Activated CD4-positive, CD25-positive, alpha-beta regulatory T cell treated with anti-CD3 and anti-CD28 coated beads, Interleukin-2, amount 50 U/mL, for 72 hours (primary cell): ENCODE results near the gene AREG.
"Not testable (repeated sequence)": the region's sequence is repeated elsewhere in the genome, so short reads cannot be mapped to it uniquely, and the experiment has no call there.

Source experiments
- DNase-seq: peaks from one replicate; pipeline ENCODE4 v3.0.0; 2021

The AREG gene, protein sequence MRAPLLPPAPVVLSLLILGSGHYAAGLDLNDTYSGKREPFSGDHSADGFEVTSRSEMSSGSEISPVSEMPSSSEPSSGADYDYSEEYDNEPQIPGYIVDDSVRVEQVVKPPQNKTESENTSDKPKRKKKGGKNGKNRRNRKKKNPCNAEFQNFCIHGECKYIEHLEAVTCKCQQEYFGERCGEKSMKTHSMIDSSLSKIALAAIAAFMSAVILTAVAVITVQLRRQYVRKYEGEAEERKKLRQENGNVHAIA

DNA sequence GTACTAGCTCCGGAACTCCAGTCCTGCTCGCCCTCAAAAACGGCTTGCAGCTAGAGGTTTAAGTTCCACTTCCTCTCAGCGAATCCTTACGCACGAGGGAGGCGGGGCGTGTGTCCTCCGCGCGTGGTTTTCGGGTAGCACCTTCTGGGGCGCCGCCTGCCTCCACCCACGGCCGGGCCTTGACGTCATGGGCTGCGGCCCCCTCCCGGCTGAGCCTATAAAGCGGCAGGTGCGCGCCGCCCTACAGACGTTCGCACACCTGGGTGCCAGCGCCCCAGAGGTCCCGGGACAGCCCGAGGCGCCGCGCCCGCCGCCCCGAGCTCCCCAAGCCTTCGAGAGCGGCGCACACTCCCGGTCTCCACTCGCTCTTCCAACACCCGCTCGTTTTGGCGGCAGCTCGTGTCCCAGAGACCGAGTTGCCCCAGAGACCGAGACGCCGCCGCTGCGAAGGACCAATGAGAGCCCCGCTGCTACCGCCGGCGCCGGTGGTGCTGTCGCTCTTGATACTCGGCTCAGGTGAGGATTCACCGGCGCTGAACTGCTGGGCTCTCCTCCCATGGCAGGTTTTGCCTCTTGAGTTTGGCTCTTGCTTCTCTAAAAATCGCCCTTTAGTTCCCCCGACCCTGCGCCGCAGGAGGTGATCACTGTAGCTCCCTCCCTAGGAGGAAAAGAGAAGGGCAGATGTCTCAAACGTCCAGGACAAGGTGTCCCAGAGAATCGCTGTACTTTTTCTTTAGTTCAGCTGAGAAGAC lies at the start of gene AREG:
TSS of gene AREG (plus strand) at position 246 of the 752 bp plus-strand sequence. CDS start at position 456, 210 bp downstream.
- peak; percentile 76 for DNase-seq

DNA sequence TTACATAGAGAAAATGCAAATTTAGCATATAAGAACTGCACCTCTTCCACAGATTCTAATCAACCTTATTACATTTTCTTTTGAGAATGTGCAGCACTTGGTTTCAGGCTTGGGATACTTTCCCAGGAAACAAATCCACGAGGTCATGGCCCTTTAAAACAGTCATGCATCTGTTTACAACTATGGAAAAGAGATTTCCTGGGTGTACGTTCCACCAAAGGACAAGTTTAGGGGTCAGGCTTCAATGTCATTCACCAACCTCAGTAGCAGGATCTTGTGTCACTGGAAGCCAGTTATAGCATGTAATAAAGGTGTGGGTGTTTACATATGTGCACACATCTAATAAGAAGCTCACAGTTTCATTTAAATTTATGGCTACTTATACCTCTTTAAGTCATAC lies 49.3 kb upstream of the AREG start:
- DNase-seq, result no peak

DNA sequence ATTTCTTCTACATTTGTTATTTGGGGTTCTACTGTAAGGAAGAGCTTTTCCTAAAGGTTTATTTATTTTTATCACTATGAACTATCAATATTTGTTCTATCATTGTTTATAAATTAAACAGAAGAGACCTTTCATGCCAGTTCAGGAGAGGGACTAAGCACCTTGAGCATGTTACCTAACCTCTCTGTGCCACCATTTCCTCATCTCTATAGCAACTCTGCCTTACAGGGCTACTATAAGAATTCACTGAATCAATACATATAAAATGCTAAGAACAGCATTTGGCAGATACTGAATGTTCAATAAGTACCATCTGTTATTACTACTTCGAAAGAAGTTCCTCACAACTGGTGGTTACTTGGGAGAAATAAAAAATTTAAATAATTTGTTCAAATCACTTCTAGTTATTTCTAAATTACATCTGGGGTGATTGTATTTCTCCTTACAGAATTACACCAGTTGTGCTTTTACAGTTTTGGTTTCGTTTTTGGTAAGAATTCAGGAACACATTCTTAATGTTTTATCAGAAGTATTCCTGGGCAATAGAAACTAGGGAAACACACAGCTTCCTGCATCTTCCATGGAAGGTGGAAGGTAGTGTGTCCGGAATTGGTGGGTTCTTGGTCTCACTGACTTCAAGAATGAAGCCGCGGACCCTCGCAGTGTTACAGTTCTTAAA lies 47.0 kb upstream of the AREG start:
- no peak for DNase-seq

DNA sequence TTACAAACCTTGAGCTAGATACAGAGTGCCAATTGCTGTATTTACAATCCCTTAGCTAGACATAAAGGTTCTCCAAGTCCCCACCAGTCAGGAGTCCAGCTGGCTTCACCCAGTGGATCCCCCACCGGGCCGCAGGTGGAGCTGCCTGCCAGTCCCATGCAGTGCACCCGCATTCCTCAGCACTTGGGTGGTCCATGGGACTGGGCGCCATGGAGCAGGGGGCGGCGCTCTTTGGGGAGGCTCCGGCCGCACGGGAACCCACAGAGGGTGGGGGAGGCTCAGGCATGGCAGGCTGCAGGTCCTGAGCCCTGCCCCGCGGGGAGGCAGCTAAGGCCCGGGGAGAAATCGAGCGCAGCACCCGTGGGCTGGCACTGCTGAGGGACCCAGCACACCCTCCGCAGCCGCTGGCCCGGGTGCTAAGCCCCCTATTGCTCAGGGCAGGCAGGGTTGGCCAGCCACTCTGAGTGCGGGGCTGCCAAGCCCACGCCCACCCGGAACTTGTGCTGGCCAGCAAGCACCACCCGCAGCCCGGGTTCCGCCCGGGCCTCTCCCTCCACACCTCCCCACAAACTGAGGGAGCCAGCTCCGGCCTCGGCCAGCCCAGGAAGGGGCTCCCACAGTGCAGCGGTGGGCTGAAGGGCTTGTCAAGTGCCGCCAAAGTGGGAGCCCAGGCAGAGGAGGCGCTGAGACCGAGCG lies 45.9 kb upstream of the AREG start:
- not testable (repeated sequence) for DNase-seq

DNA sequence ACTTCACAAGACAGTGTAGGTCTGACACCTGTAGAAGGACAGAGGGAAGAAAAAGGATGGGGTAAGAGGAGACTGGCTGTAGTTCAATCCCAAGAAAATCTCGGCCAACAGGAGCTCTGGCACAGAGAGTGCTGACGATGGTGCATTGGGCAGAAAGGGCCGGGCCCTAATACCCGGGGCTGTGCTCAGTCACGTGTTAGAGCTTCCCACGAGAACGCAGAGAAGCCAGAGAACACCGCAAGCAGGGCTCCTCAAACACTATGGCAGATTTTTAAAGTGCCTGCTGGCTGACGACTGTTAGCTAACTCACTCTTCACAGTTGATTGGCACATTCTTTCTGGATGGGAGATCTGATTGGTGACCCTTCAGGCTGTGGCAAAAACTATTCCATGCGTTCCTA lies 44.5 kb upstream of the AREG start:
- no peak for DNase-seq

DNA sequence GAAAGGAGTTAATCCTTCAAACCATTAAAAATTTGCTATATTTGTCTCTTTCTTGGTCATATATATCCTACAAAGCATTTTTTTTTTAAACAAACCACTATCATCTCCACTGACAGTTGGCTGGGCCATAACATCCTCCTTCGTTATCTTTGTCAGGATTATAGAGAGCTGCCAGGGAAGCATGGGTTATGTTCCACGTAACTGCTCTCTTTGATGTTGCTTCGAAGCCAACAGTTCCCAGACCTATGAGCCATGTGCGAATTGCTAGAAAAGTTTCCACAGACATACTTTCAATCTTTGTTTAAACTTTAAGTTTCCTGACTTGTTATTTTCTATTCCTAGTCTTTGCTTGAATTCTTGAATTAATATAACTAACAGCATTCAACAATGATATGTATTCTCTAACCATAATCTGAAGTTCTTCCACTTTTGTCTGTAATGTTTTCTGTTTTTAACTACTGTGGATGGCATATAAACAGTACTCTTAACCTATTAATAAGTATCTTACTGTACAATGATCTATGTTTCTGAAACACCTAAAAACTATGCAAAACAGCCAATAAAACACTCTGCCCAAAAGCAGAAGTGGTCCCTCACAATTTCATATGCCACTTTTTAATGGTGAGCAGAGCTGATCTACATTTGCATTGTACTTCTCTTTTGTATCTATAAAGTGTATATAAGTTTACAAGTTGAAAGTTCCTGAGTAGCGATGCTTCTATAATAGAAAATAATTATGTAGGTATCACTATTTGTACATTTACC lies 42.1 kb upstream of the AREG start:
- DNase-seq, result no peak

DNA sequence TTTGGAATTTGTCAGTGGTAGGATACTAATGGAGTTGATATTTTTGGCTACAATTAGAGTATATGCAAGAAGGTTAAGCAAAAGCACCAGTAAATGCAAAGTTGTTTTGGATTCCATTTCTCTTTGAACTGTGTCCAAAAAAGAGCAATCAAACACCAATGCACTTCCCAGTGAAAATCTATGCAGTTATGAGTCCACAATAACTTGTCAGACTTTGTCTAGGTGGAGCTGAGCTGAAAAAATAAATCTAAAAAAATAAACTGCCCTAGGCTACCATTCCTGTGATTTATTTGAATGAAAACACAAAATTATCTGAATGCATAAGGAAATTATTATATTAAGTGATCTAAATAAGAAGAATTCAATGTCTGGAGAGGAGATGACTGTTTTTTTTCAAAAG lies 37.0 kb upstream of the AREG start:
- no peak for DNase-seq

DNA sequence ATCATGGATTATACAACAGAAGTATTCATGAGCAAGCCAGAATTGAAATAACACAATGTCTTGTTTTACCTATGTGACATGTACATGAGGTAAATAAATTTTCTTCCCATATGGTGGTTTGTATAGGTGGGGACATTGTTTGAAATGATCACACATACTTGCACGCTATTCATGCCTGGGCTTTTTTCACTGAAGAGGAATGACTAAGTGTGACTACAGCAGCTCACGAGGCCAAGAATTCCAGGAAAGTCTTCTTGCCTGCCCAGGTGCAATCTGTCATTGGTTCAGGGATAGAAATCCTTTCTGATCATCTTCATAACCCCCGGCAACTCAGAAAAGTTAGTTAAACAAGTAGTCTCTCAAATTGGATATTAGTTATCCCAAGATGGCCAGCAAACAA lies 36.3 kb upstream of the AREG start:
- DNase-seq, result no peak

DNA sequence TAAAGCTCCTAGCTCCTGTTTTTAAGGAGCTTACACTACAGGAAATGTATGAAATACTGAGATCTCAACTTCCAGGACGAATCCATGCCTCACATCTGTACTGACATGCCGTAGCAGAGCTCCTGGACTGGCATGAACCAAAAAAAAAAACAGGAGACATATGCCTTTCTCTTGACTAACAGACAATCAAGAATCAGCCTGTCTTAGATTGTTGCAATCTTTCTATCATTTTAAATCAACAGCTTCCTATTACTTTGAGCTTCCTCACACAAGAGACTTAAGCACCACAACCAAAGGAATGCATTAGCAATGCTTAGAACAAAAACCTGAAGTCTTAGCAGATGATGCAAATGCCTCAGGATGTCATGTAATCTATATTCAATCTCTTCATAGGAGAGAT lies 34.7 kb upstream of the AREG start:
- no peak for DNase-seq

DNA sequence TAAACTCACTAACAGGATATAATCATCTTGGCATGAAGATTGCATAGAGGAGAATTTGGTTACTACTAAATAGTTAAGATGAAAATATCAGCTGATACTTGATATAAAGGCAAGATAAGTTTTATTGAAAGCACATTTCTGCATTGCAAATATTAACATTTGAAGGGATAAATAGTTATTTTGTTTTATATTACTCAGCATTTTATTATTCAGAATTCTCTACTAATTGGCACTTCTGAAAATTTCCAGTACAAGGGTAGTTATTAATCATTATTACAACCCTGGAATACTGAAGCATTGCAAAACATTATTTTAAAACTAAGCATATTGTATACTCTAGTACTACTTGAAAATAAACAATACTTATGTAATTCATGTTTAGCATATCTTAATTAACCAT lies 32.7 kb upstream of the AREG start:
- no peak for DNase-seq

DNA sequence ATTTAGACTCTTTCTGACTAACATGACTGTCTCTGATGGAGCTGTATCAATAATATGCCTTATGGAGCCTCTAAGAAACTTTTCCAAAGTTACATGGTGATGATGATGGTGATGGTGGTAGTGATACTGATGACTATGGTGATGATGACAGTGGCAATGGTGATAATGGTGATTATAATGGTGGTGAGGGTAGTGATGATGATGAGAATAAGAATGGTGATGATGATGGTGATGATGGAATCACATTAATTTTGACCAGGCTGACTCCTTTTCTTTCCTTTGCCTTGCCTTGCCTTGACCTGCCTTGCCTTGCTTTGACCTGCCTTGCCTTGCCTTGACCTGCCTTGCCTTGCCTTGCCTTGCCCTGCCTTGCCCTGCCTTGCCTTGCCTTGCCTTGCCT lies 31.7 kb upstream of the AREG start:
- no peak for DNase-seq

DNA sequence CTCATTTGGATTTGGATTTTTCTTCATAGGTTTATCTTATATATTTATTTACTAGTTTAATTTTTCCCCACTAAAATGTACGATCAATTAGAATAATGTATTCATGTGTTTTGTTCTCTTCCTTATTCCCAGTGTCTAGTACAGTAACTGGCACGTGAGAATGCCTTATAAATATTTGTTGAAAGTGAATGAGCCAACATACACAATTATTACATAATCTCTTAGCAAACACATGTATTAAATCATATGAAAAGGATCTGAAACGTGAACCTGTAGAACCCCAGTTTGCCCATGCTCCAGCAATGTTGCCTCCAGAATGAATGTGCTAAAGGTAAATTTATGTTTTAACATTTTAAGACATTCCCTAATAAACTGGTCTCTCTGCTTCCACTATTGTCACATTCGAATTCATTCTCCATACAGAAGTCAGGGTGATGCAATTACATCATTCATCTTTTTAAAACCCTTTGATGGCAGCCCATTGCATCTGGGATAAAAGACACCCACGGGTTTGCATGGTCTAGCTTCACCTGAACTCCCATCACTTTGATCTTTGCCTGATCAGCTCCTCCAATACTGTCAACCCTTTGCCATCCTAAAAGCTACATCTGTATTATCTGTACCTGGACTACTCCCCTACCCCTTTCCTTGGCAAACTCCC lies 30.7 kb upstream of the AREG start:
- DNase-seq, result no peak

DNA sequence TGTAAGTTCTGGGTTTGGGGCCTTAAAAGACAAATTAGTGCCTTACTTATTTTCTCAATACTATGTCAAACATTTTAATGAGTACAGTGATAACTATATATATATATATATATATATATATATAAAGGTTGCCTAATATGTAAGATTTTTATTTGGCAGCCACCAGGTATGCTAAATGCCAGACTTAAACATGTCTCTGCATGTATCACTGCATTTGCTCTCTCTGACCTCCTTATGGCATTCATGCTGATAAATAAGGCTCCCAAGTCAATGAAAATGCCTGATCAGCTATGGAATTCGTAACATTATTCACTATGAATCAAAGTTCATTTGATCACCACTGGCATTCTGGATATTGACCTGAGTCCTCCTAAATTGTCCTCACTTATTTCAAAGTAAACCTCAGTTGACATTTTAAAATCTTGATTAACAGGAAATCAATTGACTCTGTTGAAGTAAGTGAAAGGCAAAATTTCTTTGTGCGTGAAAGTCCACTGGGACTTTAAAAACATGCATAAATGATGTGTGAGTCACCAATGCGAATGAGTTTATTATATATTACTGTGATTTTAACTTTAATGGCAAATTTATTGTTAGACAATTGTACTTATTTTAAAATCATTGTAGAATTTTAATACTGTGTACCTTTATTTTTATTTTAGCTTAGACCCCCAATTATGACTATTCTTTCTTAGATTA lies 29.2 kb upstream of the AREG start:
- no peak for DNase-seq

DNA sequence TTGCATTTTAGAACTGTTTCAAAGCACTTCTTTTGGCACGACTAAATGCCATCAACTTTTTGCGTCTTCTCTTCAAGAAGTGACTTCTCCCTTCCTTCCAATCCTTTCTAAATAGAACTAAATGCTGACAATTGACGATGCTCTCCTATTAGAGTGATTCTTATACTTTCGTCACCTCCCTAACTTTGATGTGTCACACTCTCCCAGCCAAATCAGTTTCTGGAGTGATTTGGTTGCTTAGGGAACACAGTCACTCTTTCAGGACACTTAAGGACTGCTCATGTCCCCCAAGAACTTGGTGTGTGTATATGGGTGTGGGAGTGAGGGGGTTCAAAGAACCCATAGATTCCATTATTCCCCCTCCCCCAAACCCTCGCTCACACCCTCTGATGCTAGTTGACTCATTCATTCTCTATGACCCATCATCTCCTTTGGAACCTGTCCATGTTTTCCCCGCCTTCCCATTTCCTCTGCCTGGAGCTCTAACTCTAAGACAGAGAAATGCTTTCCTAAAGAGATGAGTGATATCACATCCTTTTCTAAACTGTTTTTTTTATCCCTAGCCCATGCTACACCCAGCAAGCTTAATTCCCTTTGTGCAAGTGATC lies 26.8 kb upstream of the AREG start:
- DNase-seq, result no peak

DNA sequence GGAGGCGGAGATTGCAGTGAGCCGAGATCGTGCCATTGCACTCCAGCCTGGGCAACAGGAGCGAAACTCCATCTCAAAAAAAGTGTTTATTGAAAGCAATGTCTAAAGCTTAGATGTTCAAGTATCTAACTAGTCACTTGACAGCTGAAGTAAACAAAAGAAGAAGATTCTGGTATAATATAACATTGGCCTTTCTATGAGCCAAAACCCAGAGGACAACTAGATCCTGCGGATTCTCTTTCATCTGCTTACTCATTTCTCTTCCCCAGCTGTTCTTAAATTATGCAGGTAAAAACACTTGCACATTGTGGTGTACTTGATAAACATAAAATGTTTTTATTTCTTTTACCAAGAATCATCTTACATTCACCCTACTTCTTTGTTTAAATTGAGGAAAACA lies 24.1 kb upstream of the AREG start:
- no peak for DNase-seq

DNA sequence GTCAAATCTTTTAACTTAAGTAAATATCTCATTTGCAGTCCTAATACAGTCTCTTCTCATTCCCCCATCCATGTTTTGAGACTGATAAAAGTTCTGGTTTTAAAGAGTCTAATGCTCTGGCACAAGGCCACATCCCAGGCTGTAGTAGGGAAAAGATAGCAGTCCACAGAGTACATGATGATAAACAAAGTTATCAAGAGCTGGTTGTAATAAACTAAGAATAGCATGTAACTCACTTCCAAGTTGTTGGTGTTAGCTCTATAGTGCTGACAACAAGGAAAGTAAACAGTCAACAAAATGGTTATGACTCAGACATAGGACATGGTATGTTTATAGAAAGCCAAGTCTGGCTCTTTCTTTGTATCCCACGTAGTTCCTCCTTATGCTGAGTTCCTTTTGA lies 21.8 kb upstream of the AREG start:
- DNase-seq, result no peak

DNA sequence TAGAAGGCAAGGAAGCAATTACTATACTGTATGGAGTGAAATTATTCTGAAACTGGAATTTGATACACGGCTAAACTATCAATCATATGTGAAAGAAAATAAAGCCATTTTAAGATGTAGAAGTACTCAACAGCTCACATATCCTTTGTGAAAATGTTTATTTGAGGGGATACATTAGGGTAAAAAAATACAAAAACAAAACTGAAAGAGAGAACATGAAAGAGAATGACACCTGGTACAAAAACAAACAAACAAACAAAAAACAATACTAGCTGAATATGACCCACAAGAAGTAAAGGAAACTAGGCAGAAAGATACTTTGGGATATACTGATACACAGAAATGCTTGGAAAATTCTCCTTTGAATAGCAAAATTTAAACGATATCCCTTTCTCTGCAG lies 20.8 kb upstream of the AREG start:
- DNase-seq, result no peak

DNA sequence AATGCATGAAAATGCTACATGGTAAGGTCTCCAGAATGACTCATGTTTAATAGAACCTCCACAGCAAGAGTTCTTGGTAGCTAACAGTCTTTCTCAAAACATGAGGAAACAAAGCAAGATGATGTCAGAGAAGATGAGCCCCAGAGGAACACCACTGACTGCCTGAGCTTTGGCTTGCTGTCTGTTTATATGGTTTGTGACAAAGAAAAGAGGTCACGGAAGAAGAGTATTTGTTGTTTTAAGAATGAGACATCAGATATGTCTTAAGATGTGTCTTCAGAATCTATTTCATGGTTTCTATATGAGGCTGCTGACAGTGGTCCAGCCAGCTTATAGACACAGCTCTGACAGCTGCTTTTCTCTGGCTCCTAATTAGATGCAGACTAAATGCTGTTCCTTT lies 18.8 kb upstream of the AREG start:
- no peak for DNase-seq

DNA sequence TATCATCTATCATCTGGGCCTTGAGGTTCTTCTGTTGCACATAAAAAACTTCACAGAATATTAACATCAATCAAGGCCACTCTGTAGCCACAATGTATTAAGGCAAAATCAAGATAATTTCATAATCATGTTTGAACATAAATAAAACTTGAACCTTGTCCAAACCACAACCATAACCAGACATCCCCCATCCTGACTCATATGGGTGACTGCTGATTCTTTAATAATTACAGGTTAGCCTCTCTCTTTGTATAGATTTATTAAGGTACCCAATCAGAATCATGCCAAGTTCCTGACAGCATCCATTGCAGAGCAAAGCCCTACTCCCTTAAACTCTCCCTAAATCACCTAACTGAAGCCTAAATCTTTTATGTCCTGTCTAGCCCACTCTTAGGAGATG lies 16.7 kb upstream of the AREG start:
- no peak for DNase-seq

DNA sequence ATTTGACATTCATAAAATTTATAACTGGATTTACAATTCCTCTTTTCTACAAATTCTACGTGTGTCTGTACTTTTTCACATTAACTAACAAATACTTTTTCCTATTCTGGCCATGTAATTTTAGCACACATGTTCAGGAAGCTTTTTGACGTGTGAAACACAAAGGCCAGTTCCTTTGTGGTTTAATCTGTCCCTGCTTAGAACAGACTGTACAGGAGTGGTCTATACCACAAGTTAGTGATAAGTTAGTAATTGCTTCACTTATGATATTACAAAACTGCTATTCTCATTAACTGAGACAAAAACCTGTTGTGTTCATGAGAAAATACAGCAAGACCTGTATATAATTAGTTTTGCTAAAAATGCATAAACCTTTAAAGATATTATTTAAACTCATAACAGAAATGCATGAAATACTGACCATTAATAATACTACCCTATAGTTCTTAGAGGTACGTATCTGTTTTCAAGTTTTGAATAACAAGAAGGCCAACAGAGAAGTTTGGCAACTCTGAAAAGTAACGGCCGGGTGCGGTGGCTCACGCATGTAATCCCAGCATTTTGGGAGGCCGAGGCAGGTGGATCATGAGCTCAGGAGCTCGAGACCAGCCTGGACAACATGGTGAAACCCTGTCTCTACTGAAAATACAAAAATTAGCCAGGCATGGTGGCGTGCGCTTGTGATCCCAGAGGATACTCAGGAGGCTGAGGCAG lies 13.7 kb upstream of the AREG start:
- DNase-seq, result no peak

DNA sequence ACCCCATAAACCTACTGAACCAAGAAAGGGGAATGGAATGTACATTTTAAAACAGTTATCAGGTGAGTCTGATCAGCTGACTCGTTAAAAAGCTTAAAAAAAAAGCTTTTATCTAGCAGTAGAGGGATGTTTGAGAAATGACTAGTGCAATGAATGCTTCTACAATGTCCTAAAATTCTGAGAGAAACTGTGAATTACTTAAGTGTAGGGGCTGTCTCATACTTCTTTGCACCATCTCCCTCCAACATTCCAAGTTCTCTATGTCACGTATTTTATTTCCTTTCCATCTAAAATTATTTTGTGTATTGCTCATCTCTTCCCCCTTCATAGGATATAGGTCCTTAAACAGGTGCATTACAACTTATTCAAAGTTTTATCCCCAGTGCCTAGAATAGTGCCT lies 11.9 kb upstream of the AREG start:
- DNase-seq, result no peak
